Gastrocnemius medialis (tissue), 4 donors: ENCODE results near the gene TRHDE. TPM values are rescaled to one million over a fixed set of nuclear protein-coding genes. Genes with fewer than 3 reads are reported as not detected.
A peak's percentile ranks its signal among the peaks of the same experiment; 100 is the strongest.

ENCODE experiments used
- ATAC-seq, 2 donors: fragments of 150-250 bp; one replicate each; pipeline ENCODE4 v1.9.1; 2016
- DNase-seq, 2 donors: peaks; one replicate each; pipeline ENCODE4 v3.0.0-alpha.2; 2019
- H3K27ac ChIP-seq, 4 donors: fragments of 200-600 bp; sonication (generic); 1 replicate in 1 of 4; 2 replicates in 3 of 4; pipeline ENCODE4 v1.5.1; 2016 to 2018; ENCODE audit warnings: mild to moderate bottlenecking in 2 of 4, moderate library complexity in 1 of 4
- H3K27me3 ChIP-seq, 3 donors: fragments of 200-600 bp; sonication (generic) in 2 of 3; 1 replicate in 1 of 3; 2 replicates in 2 of 3; pipeline versions ENCODE4 v1.5.1 to v1.6.0; 2016 to 2019; ENCODE audit warnings: mild to moderate bottlenecking in 1 of 3, moderate library complexity in 1 of 3
- H3K36me3 ChIP-seq, 2 donors: fragments of 200-600 bp; sonication (generic) in 1 of 2; one replicate each; pipeline ENCODE4 v1.5.1; 2017 to 2018
- H3K4me1 ChIP-seq, 2 donors: fragments of 200-600 bp; sonication (generic) in 1 of 2; one replicate each; pipeline ENCODE4 v1.5.1; 2016 to 2017; ENCODE audit warnings: mild to moderate bottlenecking in 2 of 2
- H3K4me3 ChIP-seq, 4 donors: fragments of 200-600 bp; sonication (generic) in 3 of 4; 1 replicate in 1 of 4; 2 replicates in 3 of 4; pipeline ENCODE4 v1.5.1; 2016 to 2019; ENCODE audit warnings: mild to moderate bottlenecking in 2 of 4
- H3K9me3 ChIP-seq, 3 donors: fragments of 200-600 bp; sonication (generic) in 2 of 3; 1 replicate in 1 of 3; 2 replicates in 2 of 3; pipeline ENCODE4 v1.5.1; 2016 to 2019
- POLR2A ChIP-seq, 2 donors: fragments of 450-650 bp; IDR thresholded peaks; one replicate each; pipeline ENCODE4 v1.6.1; 2017; ENCODE audit warnings: antibody characterized with exemption in 2 of 2, mild to moderate bottlenecking in 2 of 2, moderate library complexity in 2 of 2
- in situ Hi-C, 4 donors: fragments of 200-750 bp; cut with MboI; loops; one replicate each; pipeline versions ENCODE4 v1.15.0 to v1.8.0; 2017; ENCODE audit warnings: low sequenced_read_pairs in 4 of 4
- intact Hi-C: fragments of 100-400 bp; cut with DNase I; formaldehyde crosslinking; loops from one replicate; pipeline ENCODE4 v1.15.1; 2023; ENCODE audit warnings: low total_unique reads
- total RNA-seq, 4 donors: library from RNA; depleted of rRNA; stranded (reverse); fragments of >200 nt; gene quantifications; one replicate each; pipeline versions ENCODE4 v1.1.0 to v1.2.3, GENCODE V29; 2016
- TF ChIP-seq, protein P1 (sequence below), 5 experiments: fragments of 450-650 bp in 3 of 5; fragments of 200-600 bp in 2 of 5; sonication (generic) in 2 of 5; IDR thresholded peaks in 4 of 5; conservative IDR thresholded peaks in 1 of 5; 1 replicate in 4 of 5; 2 replicates in 1 of 5; pipeline ENCODE4 v1.5.1; 2016 to 2019; ENCODE audit warnings: antibody characterized with exemption in 5 of 5, mild to moderate bottlenecking in 3 of 5, moderate library complexity in 3 of 5

TRHDE gene
- total RNA-seq, 4 donors from 2014 or later: 0.17 to 3.4 (median 0.88) TPM

DNA sequence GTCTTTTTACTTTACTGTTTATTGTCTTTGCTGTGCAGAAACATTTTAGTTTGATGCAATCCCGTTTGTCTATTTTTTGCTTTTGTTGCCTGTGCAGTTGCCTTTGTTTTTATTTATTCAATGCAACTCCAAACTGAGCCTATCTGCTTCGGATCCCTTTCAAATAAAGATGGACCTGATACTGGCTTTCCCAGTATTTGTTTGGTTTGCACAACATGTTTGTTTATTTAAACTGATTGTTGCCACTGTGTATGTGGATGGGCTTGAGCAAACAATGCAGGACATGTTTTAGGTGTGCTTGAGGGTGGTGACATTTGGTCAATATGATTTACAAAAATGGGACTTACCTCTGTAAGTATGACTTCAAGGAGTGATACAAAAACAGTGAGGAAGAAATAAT lies 6.7 kb downstream of the TRHDE start:
- no peaks in the 10 kb centered on the region for H3K9me3 ChIP-seq
- no peak overlapping the region for H3K4me3 ChIP-seq
- no peak for TF ChIP-seq POLR2A (IDR thresholded peaks at IDR 0.05)
- TF ChIP-seq, protein P1, sequence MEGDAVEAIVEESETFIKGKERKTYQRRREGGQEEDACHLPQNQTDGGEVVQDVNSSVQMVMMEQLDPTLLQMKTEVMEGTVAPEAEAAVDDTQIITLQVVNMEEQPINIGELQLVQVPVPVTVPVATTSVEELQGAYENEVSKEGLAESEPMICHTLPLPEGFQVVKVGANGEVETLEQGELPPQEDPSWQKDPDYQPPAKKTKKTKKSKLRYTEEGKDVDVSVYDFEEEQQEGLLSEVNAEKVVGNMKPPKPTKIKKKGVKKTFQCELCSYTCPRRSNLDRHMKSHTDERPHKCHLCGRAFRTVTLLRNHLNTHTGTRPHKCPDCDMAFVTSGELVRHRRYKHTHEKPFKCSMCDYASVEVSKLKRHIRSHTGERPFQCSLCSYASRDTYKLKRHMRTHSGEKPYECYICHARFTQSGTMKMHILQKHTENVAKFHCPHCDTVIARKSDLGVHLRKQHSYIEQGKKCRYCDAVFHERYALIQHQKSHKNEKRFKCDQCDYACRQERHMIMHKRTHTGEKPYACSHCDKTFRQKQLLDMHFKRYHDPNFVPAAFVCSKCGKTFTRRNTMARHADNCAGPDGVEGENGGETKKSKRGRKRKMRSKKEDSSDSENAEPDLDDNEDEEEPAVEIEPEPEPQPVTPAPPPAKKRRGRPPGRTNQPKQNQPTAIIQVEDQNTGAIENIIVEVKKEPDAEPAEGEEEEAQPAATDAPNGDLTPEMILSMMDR (IDR thresholded peaks at IDR 0.05 in 4 of 5, conservative IDR thresholded peaks at IDR 0.05 in 1 of 5): no peak
- H3K27ac ChIP-seq: no peak overlapping the region
- in situ Hi-C loops (no loop called here), intact Hi-C loops (no loop called here)
- no peaks in the 10 kb centered on the region for H3K36me3 ChIP-seq
- ATAC-seq (no peak), DNase-seq (no peak)
- H3K27me3 ChIP-seq: peaks cover 9 to 28% (median 21%) of the 10 kb centered on the region in 3 donors
- peaks cover 0 to 3% of the 10 kb centered on the region in 2 donors for H3K4me1 ChIP-seq

DNA sequence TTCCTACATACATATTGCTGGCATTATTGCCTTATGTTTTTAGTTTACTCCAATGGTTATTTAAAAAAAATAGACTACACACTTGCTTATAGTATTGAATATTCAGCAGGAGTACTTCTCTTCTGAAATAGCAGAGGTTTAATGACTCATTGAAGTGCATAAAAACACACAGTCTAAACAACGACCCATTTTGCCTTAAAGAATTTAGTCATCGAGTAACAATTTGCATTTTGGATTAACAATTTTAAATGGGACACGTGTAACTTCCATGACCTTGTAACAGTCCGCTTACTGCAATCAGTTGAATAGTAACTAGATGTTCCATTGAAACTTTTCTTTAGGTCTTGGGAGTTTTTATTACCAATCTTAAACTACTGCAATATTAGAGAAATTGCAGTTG lies 9.0 kb downstream of the TRHDE start:
- Histone ChIP-seq H3K4me1 (no peaks in the 10 kb centered on the region), H3K27me3 (peaks cover 0 to 10% (median 7%) of the 10 kb centered on the region in 3 donors)
- in situ Hi-C loops: no loop called here

DNA sequence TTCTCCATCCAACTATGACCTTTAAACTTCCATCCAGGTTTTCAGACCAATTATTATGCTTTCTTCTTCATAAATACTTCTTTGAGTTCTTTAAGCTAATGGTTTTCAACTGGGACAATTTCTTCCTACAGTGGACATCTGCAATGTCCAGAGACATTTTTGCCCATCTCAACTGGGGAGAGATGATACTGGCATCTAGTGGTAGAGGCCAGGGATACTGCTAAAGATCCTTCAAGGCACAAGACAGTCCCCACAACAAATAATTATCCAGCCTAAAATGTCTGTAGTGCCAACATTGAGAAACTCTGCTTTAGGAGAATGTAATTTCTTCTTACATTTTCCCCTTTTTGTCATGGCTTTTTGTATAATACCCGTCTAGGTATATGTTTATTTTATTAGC lies 10.6 kb downstream of the TRHDE start:
- H3K4me1 ChIP-seq: no peaks in the 10 kb centered on the region
- in situ Hi-C loops: no loop called here
- DNase-seq (no peak), ATAC-seq (no peak)
- no peaks in the 10 kb centered on the region for H3K36me3 ChIP-seq
- TF ChIP-seq, protein P1 (IDR thresholded peaks at IDR 0.05 in 4 of 5, conservative IDR thresholded peaks at IDR 0.05 in 1 of 5): peak in 1 of 5 experiments; percentile 12
- TF ChIP-seq POLR2A (IDR thresholded peaks at IDR 0.05): no peak
- intact Hi-C loops: loop anchor here (10.0 kb wide), 1 partner anchor 268 kb away; no protein-coding TSS in a partner anchor
- H3K27ac ChIP-seq: no peak overlapping the region
- H3K9me3 ChIP-seq: no peaks in the 10 kb centered on the region
- no peak overlapping the region for H3K4me3 ChIP-seq
- peaks cover 0 to 4% (median 3%) of the 10 kb centered on the region in 3 donors for H3K27me3 ChIP-seq

More for the DNA sequence above, 9.0 kb downstream of the TRHDE start:
- intact Hi-C loops: loop anchor here (10.0 kb wide), 1 partner anchor 266 kb away; no protein-coding TSS in a partner anchor
- no peak for TF ChIP-seq POLR2A (IDR thresholded peaks at IDR 0.05)
- TF ChIP-seq, protein P1 (IDR thresholded peaks at IDR 0.05 in 4 of 5, conservative IDR thresholded peaks at IDR 0.05 in 1 of 5): no peak
- ATAC-seq: no peak
- no peaks in the 10 kb centered on the region for H3K36me3 ChIP-seq
- no peak for DNase-seq
- no peaks in the 10 kb centered on the region for H3K9me3 ChIP-seq
- H3K27ac ChIP-seq: no peak overlapping the region
- no peak overlapping the region for H3K4me3 ChIP-seq

DNA sequence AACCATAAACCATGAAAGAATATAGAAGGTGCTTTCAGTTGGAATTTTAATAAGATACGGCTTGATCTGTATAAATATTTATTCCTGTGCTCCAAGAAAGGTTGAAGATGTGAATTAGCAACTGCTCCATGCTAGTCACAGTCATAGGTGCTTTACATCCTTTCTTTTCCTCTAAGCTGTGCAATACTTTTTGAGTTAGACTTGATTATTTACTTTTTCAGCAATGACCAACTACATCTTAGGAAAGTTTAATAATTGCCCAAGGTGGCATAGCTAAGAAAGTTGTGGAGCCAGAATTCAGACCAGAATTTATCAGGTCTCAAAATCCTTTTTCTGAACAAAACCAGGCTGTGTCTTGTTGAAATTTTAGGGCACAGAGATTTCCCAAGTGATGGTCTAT lies 13.7 kb downstream of the TRHDE start:
- no peaks in the 10 kb centered on the region for H3K4me1 ChIP-seq
- DNase-seq: no peak
- in situ Hi-C loops: no loop called here
- intact Hi-C loops: loop anchor here (10.0 kb wide), 1 partner anchor 271 kb away; no protein-coding TSS in a partner anchor
- H3K27me3 ChIP-seq: no peaks in the 10 kb centered on the region
- H3K27ac ChIP-seq: no peak overlapping the region
- ATAC-seq: no peak
- H3K4me3 ChIP-seq: no peak overlapping the region
- no peaks in the 10 kb centered on the region for H3K36me3 ChIP-seq
- no peak for TF ChIP-seq POLR2A (IDR thresholded peaks at IDR 0.05)
- TF ChIP-seq, protein P1 (IDR thresholded peaks at IDR 0.05 in 4 of 5, conservative IDR thresholded peaks at IDR 0.05 in 1 of 5): no peak
- H3K9me3 ChIP-seq: no peaks in the 10 kb centered on the region

DNA sequence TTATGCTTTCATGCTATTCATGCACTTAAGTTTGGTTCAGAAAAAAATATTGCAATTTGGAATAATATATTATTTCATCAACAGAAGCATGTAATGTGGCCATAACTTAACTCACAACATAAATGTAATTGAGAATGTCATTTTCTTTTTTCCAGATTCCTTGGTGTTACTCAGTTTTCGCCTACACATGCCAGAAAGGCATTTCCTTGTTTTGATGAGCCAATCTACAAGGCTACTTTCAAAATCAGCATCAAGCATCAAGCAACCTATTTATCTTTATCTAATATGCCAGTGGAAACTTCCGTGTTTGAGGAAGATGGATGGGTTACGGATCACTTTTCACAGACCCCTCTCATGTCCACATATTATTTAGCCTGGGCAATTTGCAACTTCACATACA lies 14.4 kb downstream of the TRHDE start:
- intact Hi-C loops: loop anchor here (10.0 kb wide), 1 partner anchor 272 kb away; no protein-coding TSS in a partner anchor
- H3K27me3 ChIP-seq: no peaks in the 10 kb centered on the region

More for the DNA sequence above, 14.4 kb downstream of the TRHDE start:
- no peak for DNase-seq
- no peak overlapping the region for H3K27ac ChIP-seq
- TF ChIP-seq, protein P1 (IDR thresholded peaks at IDR 0.05 in 4 of 5, conservative IDR thresholded peaks at IDR 0.05 in 1 of 5): no peak
- TF ChIP-seq POLR2A (IDR thresholded peaks at IDR 0.05): no peak
- ATAC-seq: no peak
- H3K9me3 ChIP-seq: no peaks in the 10 kb centered on the region
- in situ Hi-C loops: no loop called here
- no peaks in the 10 kb centered on the region for H3K4me1 ChIP-seq
- no peaks in the 10 kb centered on the region for H3K36me3 ChIP-seq
- no peak overlapping the region for H3K4me3 ChIP-seq
